ENCODE measurements around the gene RGCC. TPM values are rescaled to one million over a fixed set of nuclear protein-coding genes. Genes with fewer than 3 reads are reported as not detected.

The RGCC gene
- polyA plus RNA-seq, 2 of the 4 experiments (the other 2 are of a cell fraction): 0.43 to 1.3 TPM

DNA sequence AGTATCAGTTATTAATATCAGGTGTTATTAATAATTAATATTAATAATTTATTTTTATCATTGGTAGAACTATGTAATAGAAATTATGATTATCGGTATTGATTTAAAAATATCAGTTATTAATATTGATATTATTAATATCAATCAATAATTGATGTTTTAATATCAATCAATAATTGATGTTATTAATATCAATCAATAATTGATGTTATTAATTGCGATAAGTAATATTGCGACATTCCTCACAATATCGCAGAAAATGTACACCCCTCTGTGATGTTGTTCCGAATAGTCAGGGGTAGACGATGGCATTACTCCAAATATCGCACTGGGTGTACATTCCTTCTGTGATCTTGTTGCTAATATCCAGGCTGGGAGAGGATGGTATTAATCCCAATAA is 3.7 kb upstream of the RGCC start:
- TF ChIP-seq, protein P1, sequence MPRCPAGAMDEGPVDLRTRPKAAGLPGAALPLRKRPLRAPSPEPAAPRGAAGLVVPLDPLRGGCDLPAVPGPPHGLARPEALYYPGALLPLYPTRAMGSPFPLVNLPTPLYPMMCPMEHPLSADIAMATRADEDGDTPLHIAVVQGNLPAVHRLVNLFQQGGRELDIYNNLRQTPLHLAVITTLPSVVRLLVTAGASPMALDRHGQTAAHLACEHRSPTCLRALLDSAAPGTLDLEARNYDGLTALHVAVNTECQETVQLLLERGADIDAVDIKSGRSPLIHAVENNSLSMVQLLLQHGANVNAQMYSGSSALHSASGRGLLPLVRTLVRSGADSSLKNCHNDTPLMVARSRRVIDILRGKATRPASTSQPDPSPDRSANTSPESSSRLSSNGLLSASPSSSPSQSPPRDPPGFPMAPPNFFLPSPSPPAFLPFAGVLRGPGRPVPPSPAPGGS (IDR thresholded peaks at IDR 0.05): no peak
- TF ChIP-seq CHD2 (IDR thresholded peaks at IDR 0.05; ENCODE audit: low read length, partially characterized antibody) (no peak), FOXS1 (CRISPR knock-in tag; IDR thresholded peaks at IDR 0.05) (no peak), PHF8 (IDR thresholded peaks at IDR 0.05; ENCODE audit: borderline replicate concordance, low read depth) (no peak)
- TF ChIP-seq, protein P2, sequence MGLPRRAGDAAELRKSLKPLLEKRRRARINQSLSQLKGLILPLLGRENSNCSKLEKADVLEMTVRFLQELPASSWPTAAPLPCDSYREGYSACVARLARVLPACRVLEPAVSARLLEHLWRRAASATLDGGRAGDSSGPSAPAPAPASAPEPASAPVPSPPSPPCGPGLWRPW (IDR thresholded peaks at IDR 0.05): no peak
- TF ChIP-seq, protein P3, sequence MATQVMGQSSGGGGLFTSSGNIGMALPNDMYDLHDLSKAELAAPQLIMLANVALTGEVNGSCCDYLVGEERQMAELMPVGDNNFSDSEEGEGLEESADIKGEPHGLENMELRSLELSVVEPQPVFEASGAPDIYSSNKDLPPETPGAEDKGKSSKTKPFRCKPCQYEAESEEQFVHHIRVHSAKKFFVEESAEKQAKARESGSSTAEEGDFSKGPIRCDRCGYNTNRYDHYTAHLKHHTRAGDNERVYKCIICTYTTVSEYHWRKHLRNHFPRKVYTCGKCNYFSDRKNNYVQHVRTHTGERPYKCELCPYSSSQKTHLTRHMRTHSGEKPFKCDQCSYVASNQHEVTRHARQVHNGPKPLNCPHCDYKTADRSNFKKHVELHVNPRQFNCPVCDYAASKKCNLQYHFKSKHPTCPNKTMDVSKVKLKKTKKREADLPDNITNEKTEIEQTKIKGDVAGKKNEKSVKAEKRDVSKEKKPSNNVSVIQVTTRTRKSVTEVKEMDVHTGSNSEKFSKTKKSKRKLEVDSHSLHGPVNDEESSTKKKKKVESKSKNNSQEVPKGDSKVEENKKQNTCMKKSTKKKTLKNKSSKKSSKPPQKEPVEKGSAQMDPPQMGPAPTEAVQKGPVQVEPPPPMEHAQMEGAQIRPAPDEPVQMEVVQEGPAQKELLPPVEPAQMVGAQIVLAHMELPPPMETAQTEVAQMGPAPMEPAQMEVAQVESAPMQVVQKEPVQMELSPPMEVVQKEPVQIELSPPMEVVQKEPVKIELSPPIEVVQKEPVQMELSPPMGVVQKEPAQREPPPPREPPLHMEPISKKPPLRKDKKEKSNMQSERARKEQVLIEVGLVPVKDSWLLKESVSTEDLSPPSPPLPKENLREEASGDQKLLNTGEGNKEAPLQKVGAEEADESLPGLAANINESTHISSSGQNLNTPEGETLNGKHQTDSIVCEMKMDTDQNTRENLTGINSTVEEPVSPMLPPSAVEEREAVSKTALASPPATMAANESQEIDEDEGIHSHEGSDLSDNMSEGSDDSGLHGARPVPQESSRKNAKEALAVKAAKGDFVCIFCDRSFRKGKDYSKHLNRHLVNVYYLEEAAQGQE (IDR thresholded peaks at IDR 0.05): no peak
- TF ChIP-seq, protein P4, sequence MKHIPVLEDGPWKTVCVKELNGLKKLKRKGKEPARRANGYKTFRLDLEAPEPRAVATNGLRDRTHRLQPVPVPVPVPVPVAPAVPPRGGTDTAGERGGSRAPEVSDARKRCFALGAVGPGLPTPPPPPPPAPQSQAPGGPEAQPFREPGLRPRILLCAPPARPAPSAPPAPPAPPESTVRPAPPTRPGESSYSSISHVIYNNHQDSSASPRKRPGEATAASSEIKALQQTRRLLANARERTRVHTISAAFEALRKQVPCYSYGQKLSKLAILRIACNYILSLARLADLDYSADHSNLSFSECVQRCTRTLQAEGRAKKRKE (CRISPR knock-in tag; IDR thresholded peaks at IDR 0.05; ENCODE audit: low read depth): no peak
- no peak overlapping the region for H3K27ac ChIP-seq
- H3K9me3 ChIP-seq: no peaks in the 10 kb centered on the region
- FAIRE-seq: no peak
- H3K4me2 ChIP-seq: no peak overlapping the region
- WGBS (ENCODE audit: missing lambda C conversion rate): 75% methylated on average over 7 of the region's 7 CpGs
- no peak for ATAC-seq
- ChIA-PET POLR2A (no interaction called here), CTCF (no interaction called here)
- DNase-seq (ENCODE audit: low read depth in 1 of 2, low spot score in 1 of 2): no peak
- H3K4me3 ChIP-seq: no peak overlapping the region
- no peaks in the 10 kb centered on the region for H3K4me1 ChIP-seq

DNA sequence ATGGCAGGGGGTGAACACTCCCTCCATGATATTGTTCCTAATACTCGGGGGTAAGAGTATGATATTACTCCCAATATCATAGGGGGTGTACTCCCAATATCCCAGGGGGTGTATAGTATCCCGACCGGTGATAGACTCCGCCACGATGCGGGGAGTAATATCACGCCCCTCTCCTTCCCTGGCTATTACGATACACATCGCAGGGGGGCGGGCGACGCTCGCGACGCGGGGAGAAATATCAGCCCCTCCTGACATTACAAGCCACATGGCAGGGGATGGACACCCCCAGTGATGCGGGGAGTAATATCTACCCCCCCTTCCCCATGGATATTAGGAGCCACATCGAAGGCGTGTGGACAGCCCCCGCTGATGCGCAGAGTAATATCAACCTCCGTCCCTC is 3.2 kb upstream of the RGCC start:
- TF ChIP-seq BHLHE40 (IDR thresholded peaks at IDR 0.05; ENCODE audit: low read depth, low read length) (no peak), FOSB (CRISPR knock-in tag; IDR thresholded peaks at IDR 0.05) (no peak), PHF8 (IDR thresholded peaks at IDR 0.05; ENCODE audit: borderline replicate concordance, low read depth) (no peak), CHD2 (IDR thresholded peaks at IDR 0.05; ENCODE audit: low read length, partially characterized antibody) (no peak), RCOR1 (IDR thresholded peaks at IDR 0.05; ENCODE audit: low read depth, low read length) (no peak), ZC3H11A (IDR thresholded peaks at IDR 0.05) (no peak), MAZ (IDR thresholded peaks at IDR 0.05; ENCODE audit: borderline replicate concordance, low read depth, low read length) (no peak), MYC (IDR thresholded peaks at IDR 0.05; ENCODE audit: borderline replicate concordance, low read length) (no peak), KDM1A (IDR thresholded peaks at IDR 0.05; ENCODE audit: low read depth) (no peak), ZFP36 (IDR thresholded peaks at IDR 0.05; ENCODE audit: borderline replicate concordance, partially characterized antibody) (no peak), TFCP2L1 (CRISPR knock-in tag; IDR thresholded peaks at IDR 0.05) (no peak)
- TF ChIP-seq, protein P5, sequence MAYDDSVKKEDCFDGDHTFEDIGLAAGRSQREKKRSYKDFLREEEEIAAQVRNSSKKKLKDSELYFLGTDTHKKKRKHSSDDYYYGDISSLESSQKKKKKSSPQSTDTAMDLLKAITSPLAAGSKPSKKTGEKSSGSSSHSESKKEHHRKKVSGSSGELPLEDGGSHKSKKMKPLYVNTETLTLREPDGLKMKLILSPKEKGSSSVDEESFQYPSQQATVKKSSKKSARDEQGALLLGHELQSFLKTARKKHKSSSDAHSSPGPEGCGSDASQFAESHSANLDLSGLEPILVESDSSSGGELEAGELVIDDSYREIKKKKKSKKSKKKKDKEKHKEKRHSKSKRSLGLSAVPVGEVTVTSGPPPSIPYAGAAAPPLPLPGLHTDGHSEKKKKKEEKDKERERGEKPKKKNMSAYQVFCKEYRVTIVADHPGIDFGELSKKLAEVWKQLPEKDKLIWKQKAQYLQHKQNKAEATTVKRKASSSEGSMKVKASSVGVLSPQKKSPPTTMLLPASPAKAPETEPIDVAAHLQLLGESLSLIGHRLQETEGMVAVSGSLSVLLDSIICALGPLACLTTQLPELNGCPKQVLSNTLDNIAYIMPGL (CRISPR knock-in tag; IDR thresholded peaks at IDR 0.05; ENCODE audit: borderline replicate concordance): no peak
- TF ChIP-seq, protein P3 (IDR thresholded peaks at IDR 0.05): no peak
- TF ChIP-seq, protein P6, sequence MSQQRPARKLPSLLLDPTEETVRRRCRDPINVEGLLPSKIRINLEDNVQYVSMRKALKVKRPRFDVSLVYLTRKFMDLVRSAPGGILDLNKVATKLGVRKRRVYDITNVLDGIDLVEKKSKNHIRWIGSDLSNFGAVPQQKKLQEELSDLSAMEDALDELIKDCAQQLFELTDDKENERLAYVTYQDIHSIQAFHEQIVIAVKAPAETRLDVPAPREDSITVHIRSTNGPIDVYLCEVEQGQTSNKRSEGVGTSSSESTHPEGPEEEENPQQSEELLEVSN (IDR thresholded peaks at IDR 0.05; ENCODE audit: borderline replicate concordance, low read depth): no peak
- TF ChIP-seq, protein P7, sequence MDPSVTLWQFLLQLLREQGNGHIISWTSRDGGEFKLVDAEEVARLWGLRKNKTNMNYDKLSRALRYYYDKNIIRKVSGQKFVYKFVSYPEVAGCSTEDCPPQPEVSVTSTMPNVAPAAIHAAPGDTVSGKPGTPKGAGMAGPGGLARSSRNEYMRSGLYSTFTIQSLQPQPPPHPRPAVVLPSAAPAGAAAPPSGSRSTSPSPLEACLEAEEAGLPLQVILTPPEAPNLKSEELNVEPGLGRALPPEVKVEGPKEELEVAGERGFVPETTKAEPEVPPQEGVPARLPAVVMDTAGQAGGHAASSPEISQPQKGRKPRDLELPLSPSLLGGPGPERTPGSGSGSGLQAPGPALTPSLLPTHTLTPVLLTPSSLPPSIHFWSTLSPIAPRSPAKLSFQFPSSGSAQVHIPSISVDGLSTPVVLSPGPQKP (IDR thresholded peaks at IDR 0.05; ENCODE audit: low read depth, low read length): no peak
- POLR2A ChIA-PET: no interaction called here
- CTCF ChIA-PET: no interaction called here
- Histone ChIP-seq H3K4me2 (no peak overlapping the region), H3K9me3 (no peaks in the 10 kb centered on the region), H3K4me1 (no peaks in the 10 kb centered on the region), H3K27ac (no peak overlapping the region), H3K4me3 (no peak overlapping the region)
- 85% methylated on average over 22 of the region's 22 CpGs for WGBS (ENCODE audit: missing lambda C conversion rate)
- ATAC-seq: no peak
- DNase-seq (ENCODE audit: low read depth in 1 of 2, low spot score in 1 of 2): no peak
- no peak for FAIRE-seq
